ENCODE results near the gene A3GALT2. TPM values are rescaled to one million over a fixed set of nuclear protein-coding genes. Genes with fewer than 3 reads are reported as not detected.
"Not testable (repeated sequence)": the region's sequence is repeated elsewhere in the genome, so short reads cannot be mapped to it uniquely, and the experiment has no call there.

Gene A3GALT2
- total and polyA plus RNA-seq, 8 donors = 0.07 TPM; not detected in 7

- no peak overlapping the region for H3K4me3 ChIP-seq
- 78 to 79% methylated on average over 13 of the region's 13 CpGs for WGBS, 2 donors
- no peaks in the 10 kb centered on the region for H3K27me3 ChIP-seq
- H3K27ac ChIP-seq = no peak overlapping the region
- no peaks in the 10 kb centered on the region for H3K9me3 ChIP-seq
- ATAC-seq (no peak), FAIRE-seq (no peak), DNase-seq (peak in 1 of 6 donors; percentile 32)
- peaks cover 0 to 8% (median 0%) of the 10 kb centered on the region in 3 donors for H3K36me3 ChIP-seq
- intact Hi-C loops (cut with DNase I) = loop anchor here in 1 of 3 donors (10.0 kb wide), 1 partner anchor 78 kb away; no protein-coding TSS in a partner anchor
- H3K4me1 ChIP-seq = no peaks in the 10 kb centered on the region
- TF ChIP-seq CTCF (IDR thresholded peaks at IDR 0.05) = no peak
Measured at GRCh38 chr1:33292726-33293340, 28.1 kb downstream of the A3GALT2 start.

- intact Hi-C loops (cut with DNase I) = loop anchor here in 1 of 3 donors (10.0 kb wide), 1 partner anchor 76 kb away; no protein-coding TSS in a partner anchor
- ATAC-seq, H3K27me3 ChIP-seq, H3K36me3 ChIP-seq, FAIRE-seq, H3K4me3 ChIP-seq, H3K27ac ChIP-seq, DNase-seq, H3K4me1 ChIP-seq, H3K9me3 ChIP-seq: not testable (repeated sequence)
- WGBS, 2 donors = 83 to 85% methylated on average over 1 of the region's 2 CpGs
Measured at GRCh38 chr1:33290615-33291014, 30.3 kb downstream of the A3GALT2 start.

GRCh38 chr1:33289858-33290154 lies 31.1 kb downstream of the A3GALT2 start:
- FAIRE-seq (no peak), ATAC-seq (no peak), DNase-seq (no peak)
- H3K27ac ChIP-seq = no peak overlapping the region
- intact Hi-C loops (cut with DNase I) = loop anchor here in 1 of 3 donors (10.0 kb wide), 1 partner anchor 75 kb away; no protein-coding TSS in a partner anchor
- H3K4me3 ChIP-seq = no peak overlapping the region
- H3K27me3 ChIP-seq = no peaks in the 10 kb centered on the region
- no peak for TF ChIP-seq CTCF (IDR thresholded peaks at IDR 0.05)
- no peaks in the 10 kb centered on the region for H3K4me1 ChIP-seq
- WGBS, 2 donors = 88 to 92% methylated on average over 3 of the region's 3 CpGs
- no peaks in the 10 kb centered on the region for H3K9me3 ChIP-seq
- no peaks in the 10 kb centered on the region for H3K36me3 ChIP-seq

- no peaks in the 10 kb centered on the region for H3K27me3 ChIP-seq
- FAIRE-seq = no peak
- no peak for TF ChIP-seq CTCF (IDR thresholded peaks at IDR 0.05)
- H3K4me3 ChIP-seq = no peak overlapping the region
- H3K9me3 ChIP-seq = no peaks in the 10 kb centered on the region
- no peak for ATAC-seq
- peak in 1 of 6 donors; percentile 48 for DNase-seq
- intact Hi-C loops (cut with DNase I) = no loop called here
- no peaks in the 10 kb centered on the region for H3K36me3 ChIP-seq
- H3K27ac ChIP-seq = no peak overlapping the region
- 93 to 94% methylated on average over 16 of the region's 16 CpGs for WGBS, 2 donors
- no peaks in the 10 kb centered on the region for H3K4me1 ChIP-seq
Measured at GRCh38 chr1:33288976-33289857, 31.7 kb downstream of the A3GALT2 start.

DNA sequence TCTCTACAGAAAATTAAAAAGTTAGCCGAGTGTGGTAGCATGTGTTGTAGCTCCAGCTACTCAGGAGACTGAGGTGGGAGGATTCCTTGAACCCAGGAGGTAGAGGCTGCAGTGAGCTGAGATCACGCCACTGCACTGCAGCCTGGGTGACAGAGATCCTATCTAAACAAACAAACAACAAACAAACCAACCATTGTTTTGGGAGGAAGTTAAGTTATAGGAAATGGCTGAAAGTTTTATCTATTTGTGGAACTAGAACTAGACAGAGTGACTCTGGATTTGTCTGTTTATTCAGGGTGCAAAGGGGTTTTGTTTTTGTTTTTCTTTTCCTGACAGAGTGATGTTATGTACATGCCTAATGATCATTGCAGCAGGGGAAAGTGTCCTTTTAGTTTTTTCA lies 33.6 kb downstream of the A3GALT2 start:
- Histone ChIP-seq H3K27me3 (no peaks in the 10 kb centered on the region), H3K4me1 (no peaks in the 10 kb centered on the region), H3K36me3 (peaks cover 0 to 6% (median 4%) of the 10 kb centered on the region in 3 donors), H3K4me3 (no peak overlapping the region), H3K9me3 (no peaks in the 10 kb centered on the region), H3K27ac (no peak overlapping the region)
- intact Hi-C loops (cut with DNase I) = no loop called here
- 76 to 85% methylated on average over 2 of the region's 2 CpGs for WGBS, 2 donors
- ATAC-seq = no peak
- TF ChIP-seq CTCF (IDR thresholded peaks at IDR 0.05) = no peak
- DNase-seq = no peak
- no peak for FAIRE-seq
